Motor neuron (in vitro differentiated cells): ENCODE results near the gene HSD17B3. TPM values are rescaled to one million over a fixed set of nuclear protein-coding genes. Genes with fewer than 3 reads are reported as not detected.
"Not testable (repeated sequence)": the region's sequence is repeated elsewhere in the genome, so short reads cannot be mapped to it uniquely, and the experiment has no call there.

ENCODE experiments used
- ATAC-seq, 8 experiments: fragments of 200-7000 bp; cut with Tn5 transposase; replicated peaks in 6 of 8; 2 replicates each; pipeline ENCODE4 v1.8.0; 2021; ENCODE audit warnings: mild to moderate bottlenecking in 8 of 8, moderate library complexity in 8 of 8
- H3K27ac ChIP-seq, 2 donors: fragments of 250-450 bp; sonication (Bioruptor Pico); 2 replicates each; pipeline ENCODE4 v1.9.0; 2021; ENCODE audit warnings: antibody characterized with exemption in 2 of 2, mild to moderate bottlenecking in 2 of 2, moderate library complexity in 1 of 2
- H3K4me1 ChIP-seq, 2 donors: fragments of 250-450 bp; sonication (Bioruptor Pico); replicated peaks in 1 of 2; 2 replicates each; pipeline ENCODE4 v1.6.1; 2021; ENCODE audit warnings: antibody characterized with exemption in 2 of 2, mild to moderate bottlenecking in 2 of 2, moderate library complexity in 1 of 2
- H3K4me3 ChIP-seq, 5 donors: fragments of 250-450 bp; sonication (Bioruptor Pico); 2 replicates each; pipeline ENCODE4 v1.9.0; 2021; ENCODE audit warnings: antibody characterized with exemption in 5 of 5, mild to moderate bottlenecking in 5 of 5, moderate library complexity in 4 of 5
- WGBS, 10 experiments: fragments of 450-650 bp; shearing (Covaris generic); methylation state at CpG; one replicate each; pipeline ENCODE4 v1.0.0; 2022; 5-methylcytosine and 5-hydroxymethylcytosine counted together
- in situ Hi-C, 9 experiments: fragments of 400-800 bp; cut with MboI; loops; one replicate each; pipeline ENCODE4 v1.15.0; 2021; ENCODE audit warnings: low sequenced_read_pairs in 9 of 9, low pct_unique_long_range_greater_than_20kb in 2 of 9; ENCODE audit not compliant: unreplicated experiment in 9 of 9
- total RNA-seq, 8 experiments: library from RNA; unstranded; fragments of 300-600 nt; gene quantifications; 2 replicates each; pipeline versions ENCODE4 v1.2.3 to v1.2.4, GENCODE V29; 2022

Gene HSD17B3
- total RNA-seq, 8 experiments from 2014 or later, result 0.33 to 3.4 (median 1.2) TPM; not detected in 1

DNA sequence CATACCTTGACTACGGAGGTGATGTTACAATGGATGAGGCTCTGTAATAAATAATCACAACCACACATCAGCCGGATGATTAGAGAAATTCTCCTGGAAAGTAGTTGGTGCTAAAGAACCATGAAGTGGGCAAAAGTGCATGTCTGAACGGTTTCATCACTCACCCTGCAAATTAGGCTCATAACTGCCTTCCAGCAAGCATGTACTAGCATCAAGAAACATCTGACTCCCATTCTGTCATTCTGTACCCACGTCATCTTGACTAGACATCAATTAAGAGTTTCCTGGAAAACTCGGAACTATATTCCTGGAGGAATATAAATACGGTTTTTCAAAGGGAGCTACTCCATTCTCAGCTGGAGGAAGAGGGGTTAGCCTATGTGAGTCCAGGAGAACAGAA lies 52.2 kb downstream of the HSD17B3 start:
- 3 to 100% (median 55%) methylated on average over 1 to 6 of the region's 6 CpGs; no CpG with 5 or more reads in 1 of the 10 experiments for WGBS, 10 experiments
- Histone ChIP-seq H3K27ac (no peak overlapping the region), H3K4me1 (peaks cover 0 to 3% of the 10 kb centered on the region in 2 donors), H3K4me3 (no peak overlapping the region)
- in situ Hi-C loops, result loop anchor here in 1 of 9 experiments (25.0 kb wide), 1 partner anchor 413 kb away; the partner anchor contains the start of gene PRXL2C
- peak in 1 of 8 experiments; percentile 34 for ATAC-seq

DNA sequence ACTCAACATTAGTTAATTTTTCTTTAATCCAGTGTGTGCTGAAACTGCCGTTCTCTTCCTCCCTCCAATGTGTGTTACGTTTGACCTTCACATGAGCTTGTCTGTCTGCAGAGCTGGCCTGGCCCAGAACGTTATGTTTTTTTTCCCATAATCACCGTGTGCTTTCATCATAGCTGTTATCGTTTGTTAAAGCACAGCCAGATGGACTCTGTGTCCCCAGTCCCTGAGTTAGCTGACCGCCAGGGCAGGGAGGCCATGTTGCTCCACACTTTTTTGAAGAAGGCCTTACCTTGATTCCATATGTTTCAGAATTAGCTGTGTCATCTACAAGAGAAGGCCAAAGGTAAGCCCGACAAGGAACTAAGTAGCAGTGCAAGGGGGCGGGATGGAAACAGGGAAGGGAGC lies 55.7 kb downstream of the HSD17B3 start:
- Histone ChIP-seq H3K27ac (no peak overlapping the region), H3K4me3 (no peak overlapping the region), H3K4me1 (peaks cover 8 to 15% of the 10 kb centered on the region in 2 donors)
- 56 to 100% (median 90%) methylated on average over 2 to 7 of the region's 8 CpGs; no CpG with 5 or more reads in 3 of the 10 experiments for WGBS, 10 experiments
- no peak for ATAC-seq
- in situ Hi-C loops, result loop anchor here in 1 of 9 experiments (25.0 kb wide), 1 partner anchor 416 kb away; the partner anchor contains the start of gene PRXL2C

DNA sequence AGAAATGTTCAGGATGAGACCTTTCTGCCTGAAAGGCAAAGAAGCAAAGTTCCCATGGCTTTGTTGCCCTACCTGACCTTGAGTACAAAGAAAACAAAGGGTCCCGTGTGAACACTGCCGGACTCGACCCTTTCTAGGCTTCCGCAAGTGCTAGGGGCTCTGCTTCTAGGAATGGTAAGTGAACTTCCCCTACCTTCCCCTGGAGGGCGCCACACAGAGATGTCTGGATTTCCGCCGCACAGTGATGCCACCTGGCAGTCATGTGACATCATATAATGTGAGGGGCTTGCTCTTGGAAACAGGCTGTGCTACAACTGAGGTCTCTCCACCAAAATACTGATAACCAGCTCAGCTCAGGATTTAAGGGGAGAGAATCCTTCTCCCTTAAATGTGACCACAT lies 56.6 kb downstream of the HSD17B3 start:
- H3K4me3 ChIP-seq, result no peak overlapping the region
- ATAC-seq, result no peak
- no peak overlapping the region for H3K27ac ChIP-seq
- in situ Hi-C loops, result loop anchor here in 1 of 9 experiments (25.0 kb wide), 1 partner anchor 417 kb away; the partner anchor contains the start of gene PRXL2C
- 80 to 100% (median 89%) methylated on average over 1 to 7 of the region's 7 CpGs; no CpG with 5 or more reads in 4 of the 10 experiments for WGBS, 10 experiments
- H3K4me1 ChIP-seq, result peaks cover 8 to 15% of the 10 kb centered on the region in 2 donors

DNA sequence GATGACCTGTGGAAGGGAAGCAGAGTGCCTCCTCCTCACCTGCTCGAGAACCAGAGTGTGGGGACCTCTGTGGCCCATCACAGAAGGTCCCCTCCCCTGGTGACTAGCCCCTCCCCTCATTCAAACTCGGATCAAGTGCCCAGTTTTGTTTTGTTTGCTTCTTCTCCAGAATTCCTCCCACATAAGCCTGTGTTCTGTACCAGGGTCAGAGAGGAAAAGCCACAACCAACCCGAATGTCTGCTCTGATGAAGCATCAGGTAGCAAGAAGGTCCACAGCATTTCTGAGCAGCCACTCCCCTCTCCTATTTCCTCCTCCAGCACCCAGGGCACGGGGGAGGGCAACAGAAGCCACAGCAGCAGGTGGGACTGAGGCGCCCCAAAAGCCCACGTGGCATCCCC lies 58.2 kb downstream of the HSD17B3 start:
- Histone ChIP-seq H3K27ac (no peak overlapping the region), H3K4me1 (peaks cover 8 to 15% of the 10 kb centered on the region in 2 donors), H3K4me3 (no peak overlapping the region)
- WGBS, 10 experiments, result 0 to 100% (median 67%) methylated on average over 1 to 3 of the region's 6 CpGs; no CpG with 5 or more reads in 3 of the 10 experiments
- in situ Hi-C loops, result loop anchor here in 1 of 9 experiments (25.0 kb wide), 1 partner anchor 419 kb away; the partner anchor contains the start of gene PRXL2C
- ATAC-seq, result no peak

DNA sequence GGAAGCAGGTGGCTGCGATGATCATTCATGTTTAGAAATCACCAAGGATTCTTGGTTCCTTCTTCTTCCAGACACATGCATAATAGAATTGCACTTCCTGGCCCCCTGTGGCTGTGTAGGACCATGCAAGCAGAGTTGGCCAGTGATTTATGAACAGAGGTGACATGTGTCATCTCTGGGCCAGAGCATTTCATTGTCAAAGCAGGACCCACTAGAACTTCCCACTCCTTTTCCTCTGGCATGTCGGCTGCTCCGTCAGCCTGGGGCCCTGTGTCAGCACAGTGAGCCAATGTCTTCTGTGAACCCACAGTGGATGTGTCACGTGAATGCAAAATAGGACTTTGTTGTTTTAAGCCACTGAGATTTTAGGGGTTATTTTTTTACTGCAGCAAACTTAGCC lies 59.2 kb downstream of the HSD17B3 start:
- peak in 7 of 8 experiments; percentile 26 to 96 (median 84) for ATAC-seq
- peak overlapping the region in 1 of 2 donors; percentile 34 for H3K27ac ChIP-seq

DNA sequence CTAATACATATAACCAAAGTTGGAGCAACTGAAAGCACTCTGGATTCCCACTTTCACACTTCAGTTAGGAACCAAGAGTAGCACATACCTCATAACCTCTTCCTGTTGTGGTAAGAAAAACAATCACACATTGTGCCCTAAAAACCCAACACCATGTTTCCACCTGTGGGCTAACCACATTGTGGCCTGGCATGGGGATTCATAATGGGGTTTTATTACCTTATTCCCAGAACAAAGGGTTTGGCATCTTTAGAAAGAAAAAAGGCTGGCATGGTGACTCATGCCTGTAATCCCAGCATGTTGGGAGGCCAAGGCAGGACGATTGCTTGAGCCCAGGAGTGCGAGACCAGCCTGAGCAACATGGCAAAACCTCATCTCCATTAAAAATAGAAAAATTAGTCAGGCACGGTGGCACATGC lies 60.6 kb downstream of the HSD17B3 start:
- no peak for ATAC-seq
- Histone ChIP-seq H3K27ac (no peak overlapping the region), H3K4me3 (no peak overlapping the region), H3K4me1 (peaks cover 8 to 29% of the 10 kb centered on the region in 2 donors)
- WGBS, 10 experiments, result 4 to 100% (median 83%) methylated on average over 1 to 3 of the region's 3 CpGs; no CpG with 5 or more reads in 1 of the 10 experiments
- in situ Hi-C loops, result loop anchor here in 1 of 9 experiments (25.0 kb wide), 1 partner anchor 421 kb away; the partner anchor contains the start of gene PRXL2C

More for the DNA sequence above, 59.2 kb downstream of the HSD17B3 start:
- Histone ChIP-seq H3K4me3 (no peak overlapping the region), H3K4me1 (peaks cover 8 to 16% of the 10 kb centered on the region in 2 donors)
- WGBS, 10 experiments, result 20 to 80% (median 52%) methylated on average over 1 to 4 of the region's 4 CpGs; no CpG with 5 or more reads in 2 of the 10 experiments
- in situ Hi-C loops, result loop anchor here in 1 of 9 experiments (25.0 kb wide), 1 partner anchor 419 kb away; the partner anchor contains the start of gene PRXL2C

DNA sequence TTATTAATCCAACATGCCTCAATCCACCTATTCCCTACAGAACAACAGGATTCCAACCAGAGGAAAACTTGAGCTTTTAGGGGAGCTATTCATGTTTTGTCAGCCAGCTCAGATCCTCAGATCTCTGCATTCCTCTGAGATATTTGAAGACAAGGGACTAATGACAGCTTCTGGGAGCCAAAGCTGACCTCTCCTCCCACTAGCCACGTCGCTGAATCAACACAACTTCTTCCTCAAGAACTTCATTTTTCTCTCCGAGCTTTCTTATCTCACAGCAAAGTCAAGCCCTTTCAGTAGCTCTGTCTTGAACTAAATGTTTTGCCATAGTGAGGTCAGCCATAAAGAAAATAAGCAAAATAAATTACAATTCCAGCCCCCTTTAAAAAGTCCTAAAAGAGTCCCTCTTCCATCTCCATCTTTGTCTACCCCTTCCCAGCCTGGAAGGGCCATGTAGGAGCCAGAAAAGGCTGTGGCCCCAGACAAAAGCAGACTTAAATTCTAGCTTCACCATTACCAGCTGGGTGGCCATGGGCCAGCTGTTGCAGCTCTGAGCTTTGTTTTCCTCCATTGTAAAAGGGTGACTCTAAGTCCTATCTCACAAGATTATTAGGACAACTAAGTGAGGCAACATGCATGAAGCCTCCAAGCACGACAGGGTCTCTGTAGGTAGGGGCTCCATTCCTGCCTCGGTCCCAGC lies 65.0 kb downstream of the HSD17B3 start:
- WGBS, 10 experiments, result 28 to 71% (median 51%) methylated on average over 2 to 4 of the region's 5 CpGs; no CpG with 5 or more reads in 3 of the 10 experiments
- no peak for ATAC-seq
- H3K27ac ChIP-seq, result no peak overlapping the region
- in situ Hi-C loops, result loop anchor here in 1 of 9 experiments (5.0 to 25.0 kb wide), 2 partner anchors 75 to 425 kb away; partner anchors contain the start of gene PRXL2C
- no peak overlapping the region for H3K4me3 ChIP-seq
- H3K4me1 ChIP-seq, result peaks cover 0 to 14% of the 10 kb centered on the region in 2 donors

DNA sequence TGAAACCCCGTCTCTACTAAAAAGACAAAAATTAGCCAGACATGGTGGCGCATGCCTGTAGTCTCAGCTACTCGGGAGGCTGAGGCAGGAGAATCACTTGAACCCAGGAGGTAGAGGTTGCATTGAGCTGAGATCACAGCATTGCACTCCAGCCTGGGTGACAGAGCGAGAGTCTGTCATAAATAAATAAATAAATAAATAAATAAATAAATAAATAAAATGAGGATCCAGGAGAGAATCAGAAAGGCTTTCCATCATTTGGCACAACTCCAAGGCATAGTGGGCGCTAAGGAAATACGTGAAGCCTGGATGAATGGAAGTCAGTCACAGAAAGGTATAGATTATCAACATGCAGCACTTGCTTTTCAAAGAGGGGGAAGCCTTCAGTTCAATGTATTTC lies 65.6 kb downstream of the HSD17B3 start:
- H3K4me3 ChIP-seq, ATAC-seq, H3K27ac ChIP-seq: not testable (repeated sequence)
- peaks cover 0 to 14% of the 10 kb centered on the region in 2 donors for H3K4me1 ChIP-seq
- in situ Hi-C loops, result loop anchor here in 1 of 9 experiments (5.0 to 25.0 kb wide), 2 partner anchors 76 to 426 kb away; partner anchors contain the start of gene PRXL2C
- 20 to 95% (median 91%) methylated on average over 1 to 6 of the region's 6 CpGs; no CpG with 5 or more reads in 2 of the 10 experiments for WGBS, 10 experiments

DNA sequence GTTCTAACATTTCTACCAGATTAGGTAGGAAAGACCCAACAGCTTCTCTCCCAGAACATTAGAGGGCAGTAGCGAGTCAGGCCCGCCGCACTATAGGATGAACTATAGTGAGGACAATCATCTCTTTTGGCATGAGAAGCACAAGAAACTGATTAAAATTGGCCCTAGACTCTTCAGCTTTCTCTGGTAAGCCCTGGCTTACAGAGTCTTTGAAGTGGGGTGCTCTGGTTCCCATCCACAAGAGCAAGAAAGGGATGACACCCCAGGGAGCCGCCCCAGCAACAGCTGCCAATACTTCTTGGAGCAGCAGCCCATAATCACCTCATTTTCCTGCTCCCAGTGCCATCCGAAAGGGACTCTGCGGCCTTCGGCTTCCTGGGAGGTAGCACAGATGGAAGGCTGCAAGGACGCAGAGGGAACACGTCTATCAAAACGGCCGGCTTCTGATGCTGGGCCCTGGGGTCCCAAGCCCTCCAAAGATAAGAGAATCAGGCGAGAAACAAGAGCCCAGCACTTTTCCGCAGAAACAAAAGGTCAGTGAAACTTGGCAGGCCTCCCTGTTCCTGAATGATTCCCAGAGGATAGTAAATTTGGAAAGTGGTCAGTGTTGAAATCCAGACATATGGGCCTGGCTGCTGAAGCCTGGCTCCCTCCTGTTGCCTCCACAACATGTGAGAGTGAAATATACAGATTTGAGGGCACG lies 69.3 kb downstream of the HSD17B3 start:
- no peak overlapping the region for H3K4me3 ChIP-seq
- peak; percentile 51 to 98 (median 66) for ATAC-seq
- in situ Hi-C loops, result loop anchor here in 1 of 9 experiments (25.0 kb wide), 1 partner anchor 430 kb away; the partner anchor contains the start of gene PRXL2C

DNA sequence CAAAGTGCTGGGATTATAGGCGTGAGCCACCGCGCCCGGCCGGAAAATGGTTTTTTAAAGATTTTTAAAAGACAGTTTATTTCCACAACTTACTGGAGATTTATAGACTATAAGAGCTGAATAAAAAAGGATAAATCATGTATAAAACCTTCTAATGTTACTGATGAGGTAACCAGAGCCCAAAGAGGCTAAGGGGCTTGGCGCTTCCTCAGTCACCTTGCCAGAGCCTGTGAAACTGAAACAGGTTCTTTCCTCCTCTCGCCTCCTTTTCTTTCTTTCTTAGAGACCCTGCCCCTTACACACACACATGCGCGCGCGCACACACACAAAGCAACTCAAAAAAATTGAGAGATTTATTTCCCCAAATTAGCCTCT lies 69.8 kb downstream of the HSD17B3 start:
- H3K27ac ChIP-seq, result no peak overlapping the region
- H3K4me3 ChIP-seq, result no peak overlapping the region
- 20 to 100% (median 75%) methylated on average over 1 to 6 of the region's 11 CpGs; no CpG with 5 or more reads in 3 of the 10 experiments for WGBS, 10 experiments
- H3K4me1 ChIP-seq, result peaks cover 0 to 7% of the 10 kb centered on the region in 2 donors
- in situ Hi-C loops, result loop anchor here in 1 of 9 experiments (25.0 kb wide), 1 partner anchor 430 kb away; the partner anchor contains the start of gene PRXL2C
- peak in 1 of 8 experiments; percentile 29 for ATAC-seq

More for the DNA sequence above, 69.3 kb downstream of the HSD17B3 start:
- H3K27ac ChIP-seq, result no peak overlapping the region
- 0 to 100% (median 38%) methylated on average over 1 to 5 of the region's 14 CpGs; no CpG with 5 or more reads in 4 of the 10 experiments for WGBS, 10 experiments
- peaks cover 0 to 12% of the 10 kb centered on the region in 2 donors for H3K4me1 ChIP-seq

DNA sequence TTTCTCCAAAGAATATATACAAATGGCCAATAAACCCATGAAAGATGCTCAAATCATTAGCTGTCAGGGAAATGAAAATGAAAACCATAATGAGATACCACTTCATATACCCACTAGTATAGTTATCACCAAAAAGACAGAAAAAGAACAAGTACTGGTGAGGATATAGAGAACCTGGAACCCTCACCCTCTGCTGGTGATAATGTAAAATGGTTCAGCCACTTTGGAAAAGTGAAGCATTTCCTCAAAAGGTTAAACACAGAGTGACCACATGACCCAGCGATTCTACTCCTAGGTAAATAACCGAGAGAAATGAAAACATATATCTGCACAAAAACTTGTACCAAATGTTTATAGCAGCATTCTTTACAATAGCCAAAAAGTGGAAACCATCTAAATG lies 72.0 kb downstream of the HSD17B3 start:
- WGBS, 10 experiments, result 48 to 100% (median 92%) methylated on average over 1 to 2 of the region's 2 CpGs
- no peak for ATAC-seq
- Histone ChIP-seq H3K4me1 (no peaks in the 10 kb centered on the region), H3K4me3 (no peak overlapping the region), H3K27ac (no peak overlapping the region)
- in situ Hi-C loops, result loop anchor here in 1 of 9 experiments (25.0 kb wide), 1 partner anchor 432 kb away; the partner anchor contains the start of gene PRXL2C

DNA sequence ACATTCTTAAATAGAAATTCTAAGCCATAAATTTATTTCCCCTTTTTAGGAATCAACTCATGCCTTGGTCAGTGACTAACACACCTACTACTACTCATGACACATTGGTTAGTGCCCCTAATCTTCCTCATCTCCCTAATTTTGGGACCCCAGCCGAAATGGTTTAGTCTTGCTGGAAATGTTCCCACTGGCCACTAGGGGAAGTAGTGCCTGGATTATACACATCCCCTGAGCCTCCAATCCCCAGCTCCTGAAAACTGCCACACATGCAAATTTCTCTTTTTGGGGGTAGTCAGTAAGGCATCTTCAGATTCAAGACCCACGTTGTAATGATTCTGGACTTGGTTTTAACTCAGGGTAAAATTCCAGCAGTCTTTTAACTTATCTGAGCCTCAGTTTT lies 79.8 kb downstream of the HSD17B3 start:
- in situ Hi-C loops, result loop anchor here in 4 of 9 experiments (25.0 kb wide), 4 partner anchors 360 to 910 kb away; partner anchors contain the start of genes PTCH1 (in 3 of the 4) and FANCC (in 1 of the 4)
- WGBS, 10 experiments, result 13 to 88% (median 61%) methylated on average over 1 to 2 of the region's 2 CpGs; no CpG with 5 or more reads in 4 of the 10 experiments
- H3K4me3 ChIP-seq, result no peak overlapping the region
- no peak for ATAC-seq
- no peak overlapping the region for H3K27ac ChIP-seq
- H3K4me1 ChIP-seq, result peaks cover 9 to 11% of the 10 kb centered on the region in 2 donors
